ENCODE results near the gene TRMT1. TPM values are rescaled to one million over a fixed set of nuclear protein-coding genes. Genes with fewer than 3 reads are reported as not detected.

TRMT1 gene
- total RNA-seq, 4 donors from 2014 or later, result 25.7 to 30.0 (median 28.7) TPM

DNA sequence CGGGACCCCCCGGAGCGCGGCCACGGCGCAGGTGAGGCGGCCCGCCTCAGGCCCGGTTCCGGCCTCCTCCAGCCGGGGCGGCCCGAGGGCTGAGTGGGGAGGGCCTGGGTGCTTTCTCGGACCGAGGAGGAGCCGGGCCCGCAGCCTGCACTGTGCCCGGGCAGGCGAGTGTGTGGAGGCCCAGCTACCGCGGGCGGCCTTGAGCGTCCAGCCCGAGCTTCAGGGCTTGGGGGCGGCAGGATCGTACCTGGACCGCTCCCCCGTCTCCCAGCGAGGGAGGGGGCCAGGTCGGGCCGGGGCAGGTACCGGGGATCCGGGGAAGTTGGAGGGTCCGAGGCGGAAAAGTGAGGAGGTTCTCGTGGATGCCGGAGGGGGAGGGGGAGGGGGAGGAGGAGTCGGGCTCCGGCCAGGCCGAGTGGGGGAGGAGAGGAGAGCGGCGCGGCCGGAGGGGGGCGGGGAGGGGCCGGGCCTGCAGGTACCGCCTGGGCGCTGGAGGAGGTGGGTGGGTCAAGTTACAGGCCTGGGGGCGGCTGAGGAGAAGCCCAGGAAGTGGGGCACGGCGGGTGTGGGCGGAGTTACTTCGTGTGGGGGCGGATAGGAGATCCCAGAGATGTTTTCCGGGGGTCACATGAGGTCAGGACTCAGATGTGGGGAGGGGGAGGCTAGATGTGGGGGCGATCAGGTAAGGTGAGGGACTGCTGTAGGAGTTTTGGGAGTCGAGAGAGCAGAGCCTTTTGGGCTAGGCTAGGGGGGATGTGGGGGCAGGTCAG, 2.1 kb upstream of the TRMT1 start:
- ATAC-seq, result peak; percentile 19
- Histone ChIP-seq H3K4me1 (peaks cover 3 to 54% (median 31%) of the 10 kb centered on the region in 3 donors), H3K36me3 (peaks cover 0 to 25% of the 10 kb centered on the region in 2 donors), H3K27me3 (no peaks in the 10 kb centered on the region), H3K4me3 (peak overlapping the region; percentile 76 to 98), H3K27ac (peak overlapping the region in 3 of 4 donors; percentile 41 to 81 (median 73)), H3K9me3 (no peaks in the 10 kb centered on the region)
- WGBS, 2 donors (ENCODE audit: low coverage in 1 of 2), result 0 to 7% methylated on average over 1 to 3 of the region's 57 CpGs
- TF ChIP-seq, protein P1, sequence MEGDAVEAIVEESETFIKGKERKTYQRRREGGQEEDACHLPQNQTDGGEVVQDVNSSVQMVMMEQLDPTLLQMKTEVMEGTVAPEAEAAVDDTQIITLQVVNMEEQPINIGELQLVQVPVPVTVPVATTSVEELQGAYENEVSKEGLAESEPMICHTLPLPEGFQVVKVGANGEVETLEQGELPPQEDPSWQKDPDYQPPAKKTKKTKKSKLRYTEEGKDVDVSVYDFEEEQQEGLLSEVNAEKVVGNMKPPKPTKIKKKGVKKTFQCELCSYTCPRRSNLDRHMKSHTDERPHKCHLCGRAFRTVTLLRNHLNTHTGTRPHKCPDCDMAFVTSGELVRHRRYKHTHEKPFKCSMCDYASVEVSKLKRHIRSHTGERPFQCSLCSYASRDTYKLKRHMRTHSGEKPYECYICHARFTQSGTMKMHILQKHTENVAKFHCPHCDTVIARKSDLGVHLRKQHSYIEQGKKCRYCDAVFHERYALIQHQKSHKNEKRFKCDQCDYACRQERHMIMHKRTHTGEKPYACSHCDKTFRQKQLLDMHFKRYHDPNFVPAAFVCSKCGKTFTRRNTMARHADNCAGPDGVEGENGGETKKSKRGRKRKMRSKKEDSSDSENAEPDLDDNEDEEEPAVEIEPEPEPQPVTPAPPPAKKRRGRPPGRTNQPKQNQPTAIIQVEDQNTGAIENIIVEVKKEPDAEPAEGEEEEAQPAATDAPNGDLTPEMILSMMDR (IDR thresholded peaks at IDR 0.05), result no peak
- no peak for TF ChIP-seq EP300 (IDR thresholded peaks at IDR 0.05)
- TF ChIP-seq POLR2A (IDR thresholded peaks at IDR 0.05), result no peak

DNA sequence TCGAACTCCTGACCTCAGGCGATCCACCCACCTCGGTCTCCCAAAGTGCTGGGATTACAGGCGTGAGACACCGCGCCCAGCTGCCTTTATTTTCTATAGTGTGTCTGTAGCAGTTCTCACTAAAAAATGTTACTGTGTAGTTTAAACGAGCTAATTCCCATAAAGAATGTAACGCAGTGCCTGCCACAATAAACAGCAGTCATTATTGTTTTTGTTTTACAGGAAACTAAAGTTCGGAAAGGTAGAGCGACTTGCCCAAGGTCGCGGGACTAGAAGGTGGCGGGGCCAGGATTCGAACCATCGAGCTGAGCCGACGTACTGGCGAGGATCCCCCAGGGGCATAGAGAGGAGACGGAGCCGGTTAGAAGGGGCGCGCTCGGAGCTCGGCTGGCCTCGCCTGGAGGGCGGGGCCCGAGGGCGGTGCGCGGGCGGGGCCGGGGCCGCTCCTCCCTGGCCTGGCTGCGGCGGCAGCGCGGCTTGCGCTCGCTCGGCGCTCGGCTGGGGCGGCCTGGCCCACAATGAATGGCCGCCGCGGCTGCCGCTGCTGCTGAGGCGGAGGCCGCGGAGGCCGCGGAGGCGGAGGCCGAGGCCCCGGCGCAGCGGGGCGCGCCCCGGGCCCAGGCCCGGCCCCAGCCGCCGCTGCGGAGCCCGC, 1.4 kb upstream of the TRMT1 start, which contains the start of gene NACC1:
TSS of gene NACC1 (plus strand) at position 493 of the 652 bp plus-strand sequence. CDS start 16,944 bp downstream, outside the sequence.
- TF ChIP-seq, protein P1 (IDR thresholded peaks at IDR 0.05), result no peak
- peak within 1 kb of the TSS; percentile 30 to 85 (median 78) for H3K27ac ChIP-seq
- H3K4me3 ChIP-seq, result peak within 1 kb of the TSS; percentile 88 to 98
- peak; percentile 95 for ATAC-seq
- WGBS, 2 donors (ENCODE audit: low coverage in 1 of 2), result 6 to 19% methylated on average over 12 to 19 of the region's 65 CpGs
- peaks cover 0 to 32% of the 10 kb centered on the region in 2 donors for H3K36me3 ChIP-seq
- no peaks in the 10 kb centered on the region for H3K9me3 ChIP-seq
- no peaks in the 10 kb centered on the region for H3K27me3 ChIP-seq
- peaks cover 3 to 54% (median 31%) of the 10 kb centered on the region in 3 donors for H3K4me1 ChIP-seq

DNA sequence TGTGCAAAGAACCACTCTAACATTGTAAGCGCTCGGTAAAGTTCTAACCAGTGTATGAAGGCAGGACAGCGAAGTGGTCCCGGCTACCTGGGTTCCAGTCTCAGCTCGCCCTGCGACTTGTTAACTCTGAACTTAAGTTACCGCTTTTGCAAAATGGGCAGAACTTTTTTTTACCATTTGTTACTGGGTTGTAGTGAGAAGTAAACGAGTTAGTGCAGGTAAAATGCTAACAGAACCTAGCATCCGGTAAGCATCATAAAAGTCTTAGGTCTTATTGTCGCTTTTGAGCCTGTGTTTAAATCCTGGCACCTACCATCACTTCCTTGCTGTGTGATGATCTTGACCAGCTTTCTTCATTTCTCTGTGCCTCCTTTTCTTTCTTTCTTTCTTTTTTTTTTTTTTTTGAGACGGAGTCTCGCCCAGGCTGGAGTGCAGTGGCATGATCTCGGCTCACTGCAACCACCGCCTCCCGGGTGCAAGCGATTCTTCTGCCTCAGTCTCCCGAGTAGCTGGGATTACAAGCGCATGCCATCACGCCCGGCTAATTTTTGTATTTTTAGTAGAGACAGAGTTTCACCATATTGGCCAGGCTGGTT, 734 bp upstream of the TRMT1 start:
- H3K27ac ChIP-seq, result peak overlapping the region; percentile 30 to 85 (median 78)
- peak overlapping the region; percentile 88 to 98 for H3K4me3 ChIP-seq
- peaks cover 3 to 54% (median 31%) of the 10 kb centered on the region in 3 donors for H3K4me1 ChIP-seq
- H3K9me3 ChIP-seq, result no peaks in the 10 kb centered on the region
- no peak for ATAC-seq
- 14 to 19% methylated on average over 7 to 16 of the region's 20 CpGs for WGBS, 2 donors (ENCODE audit: low coverage in 1 of 2)
- H3K36me3 ChIP-seq, result peaks cover 0 to 39% of the 10 kb centered on the region in 2 donors
- TF ChIP-seq POLR2A (IDR thresholded peaks at IDR 0.05), result no peak
- no peak for TF ChIP-seq POLR2AphosphoS5 (IDR thresholded peaks at IDR 0.05)
- no peak for TF ChIP-seq EP300 (IDR thresholded peaks at IDR 0.05)
- H3K27me3 ChIP-seq, result no peaks in the 10 kb centered on the region

DNA sequence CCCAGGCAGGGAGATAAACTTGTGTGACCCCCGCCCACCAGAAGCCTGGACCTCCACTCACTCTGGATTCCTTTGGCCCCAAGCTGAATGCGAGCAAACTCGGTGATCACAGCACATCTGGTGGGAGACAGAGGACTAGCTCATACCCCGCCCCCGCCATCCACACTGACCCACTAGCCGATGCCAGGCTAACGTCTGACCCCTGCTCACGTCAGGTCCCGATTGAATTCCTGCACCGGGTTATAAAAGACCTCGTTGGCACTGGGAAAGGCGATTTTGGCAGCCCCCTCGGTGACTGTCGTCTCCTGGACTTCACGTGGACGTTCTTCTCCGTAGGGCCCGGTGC, 631 bp downstream of the TRMT1 start:
- TF ChIP-seq POLR2A (IDR thresholded peaks at IDR 0.05) (no peak), EP300 (IDR thresholded peaks at IDR 0.05) (no peak), POLR2AphosphoS5 (IDR thresholded peaks at IDR 0.05) (no peak)
- TF ChIP-seq, protein P1 (IDR thresholded peaks at IDR 0.05), result no peak
- H3K4me1 ChIP-seq, result peaks cover 3 to 47% (median 31%) of the 10 kb centered on the region in 3 donors
- no peaks in the 10 kb centered on the region for H3K27me3 ChIP-seq
- H3K9me3 ChIP-seq, result no peaks in the 10 kb centered on the region
- H3K4me3 ChIP-seq, result peak overlapping the region; percentile 88 to 98
- peaks cover 0 to 41% of the 10 kb centered on the region in 2 donors for H3K36me3 ChIP-seq
- H3K27ac ChIP-seq, result peak overlapping the region in 2 of 4 donors; percentile 76 to 79
- WGBS, 2 donors (ENCODE audit: low coverage in 1 of 2), result 0% methylated on average over 1 to 3 of the region's 18 CpGs
- ATAC-seq, result no peak

DNA sequence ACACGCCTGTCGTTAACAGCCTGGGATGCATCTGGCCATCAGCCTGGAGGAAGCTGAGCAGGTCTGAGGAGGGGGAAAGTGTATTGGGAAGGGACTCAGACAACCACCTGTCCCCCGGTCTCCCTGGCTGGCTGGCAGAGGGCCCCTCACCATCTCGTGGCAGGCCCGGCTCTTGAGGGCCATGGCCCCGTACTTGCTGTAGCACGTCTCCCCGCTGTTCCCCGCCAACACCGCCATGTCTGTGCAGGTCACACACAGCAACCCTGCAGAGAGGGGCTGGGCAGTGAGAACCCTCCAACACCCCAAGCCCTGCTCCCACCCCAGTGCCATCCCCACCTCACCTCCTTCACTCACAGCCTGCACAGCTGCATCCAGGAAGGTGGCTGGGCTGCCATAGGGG, 4.0 kb downstream of the TRMT1 start:
- Histone ChIP-seq H3K36me3 (peaks cover 0 to 73% of the 10 kb centered on the region in 2 donors), H3K27me3 (no peaks in the 10 kb centered on the region), H3K4me1 (peaks cover 0 to 21% (median 13%) of the 10 kb centered on the region in 3 donors), H3K4me3 (no peak overlapping the region), H3K9me3 (no peaks in the 10 kb centered on the region), H3K27ac (no peak overlapping the region)
- 56% methylated on average over 2 of the region's 10 CpGs; no CpG with 5 or more reads in 1 of the 2 donors for WGBS, 2 donors (ENCODE audit: low coverage in 1 of 2)
- no peak for TF ChIP-seq POLR2A (IDR thresholded peaks at IDR 0.05)
- TF ChIP-seq POLR2AphosphoS5 (IDR thresholded peaks at IDR 0.05), result no peak
- TF ChIP-seq, protein P1 (IDR thresholded peaks at IDR 0.05), result no peak
- TF ChIP-seq EP300 (IDR thresholded peaks at IDR 0.05), result no peak
- no peak for ATAC-seq

Data from gastroesophageal sphincter (tissue), 4 donors.